Smooth muscle cell (in vitro differentiated cells): ENCODE measurements around the gene NSMCE4A. TPM values are rescaled to one million over a fixed set of nuclear protein-coding genes. Genes with fewer than 3 reads are reported as not detected.

ENCODE experiments used
- DNase-seq: peaks from one replicate; lab custom pipeline; 2025; ENCODE audit not compliant: unreplicated experiment; lab: John Stamatoyannopoulos, UW
- H2AFZ ChIP-seq: fragments of 200-600 bp; sonication (generic); 2 replicates; pipeline ENCODE4 v1.6.0; 2016; ENCODE audit warnings: antibody characterized with exemption, low read depth, mild to moderate bottlenecking
- H3F3A ChIP-seq: fragments of 200-600 bp; sonication (generic); 2 replicates; pipeline ENCODE4 v1.6.0; 2017; ENCODE audit warnings: antibody characterized with exemption, low read depth
- H3K27ac ChIP-seq: fragments of 200-600 bp; sonication (generic); 2 replicates; pipeline ENCODE4 v1.5.1; 2016; ENCODE audit warnings: low read depth, mild to moderate bottlenecking
- H3K27me3 ChIP-seq: fragments of 200-600 bp; sonication (generic); 2 replicates; pipeline ENCODE4 v1.6.1; 2016; ENCODE audit warnings: low read depth, mild to moderate bottlenecking
- H3K36me3 ChIP-seq: fragments of 200-600 bp; sonication (generic); 2 replicates; pipeline ENCODE4 v1.5.1; 2016; ENCODE audit warnings: low read depth
- H3K4me1 ChIP-seq: fragments of 200-600 bp; sonication (generic); 2 replicates; pipeline ENCODE4 v1.5.1; 2016; ENCODE audit warnings: low read depth
- H3K4me2 ChIP-seq: fragments of 200-600 bp; sonication (generic); 2 replicates; pipeline ENCODE4 v1.6.0; 2016; ENCODE audit warnings: mild to moderate bottlenecking
- H3K4me3 ChIP-seq: fragments of 200-600 bp; sonication (generic); 2 replicates; pipeline ENCODE4 v1.5.1; 2016; ENCODE audit warnings: mild to moderate bottlenecking
- H3K79me2 ChIP-seq: fragments of 200-600 bp; sonication (generic); 2 replicates; pipeline ENCODE4 v1.6.0; 2016; ENCODE audit warnings: low read depth, mild to moderate bottlenecking
- H3K9ac ChIP-seq: fragments of 200-600 bp; sonication (generic); 2 replicates; pipeline ENCODE4 v1.6.0; 2016; ENCODE audit warnings: low read depth
- H3K9me3 ChIP-seq: fragments of 200-600 bp; sonication (generic); replicated peaks from 2 replicates; pipeline ENCODE4 v1.5.1; 2016; ENCODE audit warnings: low read depth
- H4K20me1 ChIP-seq: fragments of 200-600 bp; sonication (generic); 2 replicates; pipeline ENCODE4 v1.6.0; 2016; ENCODE audit warnings: low read depth
- WGBS: methylation state at CpG from one replicate; pipeline ENCODE4 v1.1.7; 2016; ENCODE audit warnings: low lambda C conversion rate; 5-methylcytosine and 5-hydroxymethylcytosine counted together
- polyA plus RNA-seq: library from polyadenylated mRNA; unstranded; fragments of >200 nt; fragmentation: Nextera tagmentation; extraction: Ambion mirVana; gene quantifications from 2 replicates; pipeline ENCODE4 v1.2.1, GENCODE V29; 2016
- total RNA-seq: library from RNA; depleted of rRNA; stranded (reverse); fragments of >200 nt; gene quantifications from 2 replicates; pipeline ENCODE4 v1.2.3, GENCODE V29; 2014
- TF ChIP-seq, protein P1 (sequence below): fragments of 200-600 bp; sonication (generic); IDR thresholded peaks from 2 replicates; pipeline ENCODE4 v1.5.1; 2017; ENCODE audit warnings: borderline replicate concordance, mild to moderate bottlenecking, antibody characterized with exemption; ENCODE audit not compliant: insufficient read depth, poor library complexity, severe bottlenecking

NSMCE4A gene
- total and polyA plus RNA-seq, 2 experiments from 2014 or later = 24.7 to 35.3 TPM

DNA sequence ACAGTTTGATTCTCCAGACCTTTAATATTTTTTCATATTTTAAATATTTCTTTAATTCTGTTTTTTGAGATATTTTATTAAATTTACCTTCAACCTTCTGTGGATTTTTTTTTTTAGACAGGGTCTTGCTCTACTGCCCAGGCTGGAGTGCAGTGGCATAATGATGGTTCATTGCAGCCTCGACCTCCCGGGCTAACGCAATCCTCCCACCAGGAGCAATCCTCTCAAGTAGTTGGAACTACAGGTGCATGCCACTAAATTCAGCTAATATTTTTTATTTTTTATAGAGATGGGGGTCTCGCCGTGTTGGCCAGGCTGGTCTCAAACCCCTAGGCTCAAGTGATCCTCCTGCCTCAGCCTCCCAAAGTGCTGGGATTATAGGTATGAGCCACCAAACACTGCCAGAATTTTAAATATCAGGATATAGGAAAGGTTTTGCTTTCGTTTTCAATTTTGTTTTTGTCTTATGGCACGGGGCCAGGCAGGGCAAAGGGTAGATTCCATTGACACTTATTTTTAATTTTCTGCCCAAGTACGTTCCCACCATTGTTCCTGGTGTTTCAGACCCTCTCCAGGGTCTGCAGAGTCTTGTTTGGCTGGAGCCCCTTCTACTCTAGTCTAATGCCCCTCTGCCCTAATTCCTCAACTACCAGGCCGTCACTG, 15.1 kb upstream of the NSMCE4A start:
- Histone ChIP-seq H3K9ac (no peak overlapping the region), H3K4me2 (no peak overlapping the region), H4K20me1 (no peaks in the 10 kb centered on the region), H3K79me2 (no peaks in the 10 kb centered on the region), H3K4me1 (peaks cover 18% of the 10 kb centered on the region), H3K9me3 (no peaks in the 10 kb centered on the region), H3K27me3 (no peaks in the 10 kb centered on the region), H3F3A (no peaks in the 10 kb centered on the region), H3K36me3 (no peaks in the 10 kb centered on the region), H2AFZ (no peak overlapping the region), H3K27ac (no peak overlapping the region), H3K4me3 (no peak overlapping the region)
- WGBS = 95% methylated on average over 9 of the region's 9 CpGs
- no peak for DNase-seq
- TF ChIP-seq, protein P1, sequence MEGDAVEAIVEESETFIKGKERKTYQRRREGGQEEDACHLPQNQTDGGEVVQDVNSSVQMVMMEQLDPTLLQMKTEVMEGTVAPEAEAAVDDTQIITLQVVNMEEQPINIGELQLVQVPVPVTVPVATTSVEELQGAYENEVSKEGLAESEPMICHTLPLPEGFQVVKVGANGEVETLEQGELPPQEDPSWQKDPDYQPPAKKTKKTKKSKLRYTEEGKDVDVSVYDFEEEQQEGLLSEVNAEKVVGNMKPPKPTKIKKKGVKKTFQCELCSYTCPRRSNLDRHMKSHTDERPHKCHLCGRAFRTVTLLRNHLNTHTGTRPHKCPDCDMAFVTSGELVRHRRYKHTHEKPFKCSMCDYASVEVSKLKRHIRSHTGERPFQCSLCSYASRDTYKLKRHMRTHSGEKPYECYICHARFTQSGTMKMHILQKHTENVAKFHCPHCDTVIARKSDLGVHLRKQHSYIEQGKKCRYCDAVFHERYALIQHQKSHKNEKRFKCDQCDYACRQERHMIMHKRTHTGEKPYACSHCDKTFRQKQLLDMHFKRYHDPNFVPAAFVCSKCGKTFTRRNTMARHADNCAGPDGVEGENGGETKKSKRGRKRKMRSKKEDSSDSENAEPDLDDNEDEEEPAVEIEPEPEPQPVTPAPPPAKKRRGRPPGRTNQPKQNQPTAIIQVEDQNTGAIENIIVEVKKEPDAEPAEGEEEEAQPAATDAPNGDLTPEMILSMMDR = no peak

GRCh38 chr10:121988361-121989324, 13.6 kb upstream of the NSMCE4A start, which contains the start of gene TACC2:
TSS of gene TACC2 (plus strand) at chr10:121989163. CDS start at chr10:122021982, 32,819 bp downstream.
- peaks cover 4% of the 10 kb centered on the region for H3K9me3 ChIP-seq
- H3K4me3 ChIP-seq = no peak within 1 kb of the TSS
- H3K79me2 ChIP-seq = no peaks in the 10 kb centered on the region
- H3K27me3 ChIP-seq = no peaks in the 10 kb centered on the region
- H3K27ac ChIP-seq = peak within 1 kb of the TSS; percentile 13
- TF ChIP-seq, protein P1 = no peak
- H3K36me3 ChIP-seq = no peaks in the 10 kb centered on the region
- no peak within 1 kb of the TSS for H2AFZ ChIP-seq
- H3F3A ChIP-seq = no peaks in the 10 kb centered on the region
- H3K9ac ChIP-seq = no peak within 1 kb of the TSS
- H3K4me1 ChIP-seq = peaks cover 7% of the 10 kb centered on the region
- 87% methylated on average over 15 of the region's 15 CpGs for WGBS
- H4K20me1 ChIP-seq = no peaks in the 10 kb centered on the region
- H3K4me2 ChIP-seq = no peak within 1 kb of the TSS
- no peak for DNase-seq

- Histone ChIP-seq H3K4me2 (no peak overlapping the region), H3K79me2 (no peaks in the 10 kb centered on the region), H3K27me3 (no peaks in the 10 kb centered on the region), H3K4me1 (peaks cover 4% of the 10 kb centered on the region), H4K20me1 (no peaks in the 10 kb centered on the region), H3K36me3 (no peaks in the 10 kb centered on the region), H2AFZ (no peak overlapping the region), H3K9me3 (peaks cover 4% of the 10 kb centered on the region), H3K9ac (no peak overlapping the region), H3K27ac (no peak overlapping the region), H3F3A (no peaks in the 10 kb centered on the region), H3K4me3 (no peak overlapping the region)
- no peak for DNase-seq
- TF ChIP-seq, protein P1 = no peak
- WGBS = 91% methylated on average over 2 of the region's 2 CpGs
Measured at GRCh38 chr10:121984463-121984862, 9.4 kb upstream of the NSMCE4A start.
